Activated CD8-positive, alpha-beta memory T cell treated with anti-CD3 and anti-CD28 coated beads, Interleukin-2, amount 10 ng/mL, durations not matched to agents 7 days and 5 days (primary cell): ENCODE measurements around the gene PLEKHD1. TPM values are rescaled to one million over a fixed set of nuclear protein-coding genes. Genes with fewer than 3 reads are reported as not detected.

ENCODE experiments used
- ATAC-seq: fragments of 150-1000 bp; cut with Tn5 transposase; one replicate; pipeline ENCODE4 v1.10.0; 2021; ENCODE audit warnings: moderate library complexity
- CTCF ChIA-PET: fragments of 350-600 bp; sonication (Branson Sonifier 250); formaldehyde crosslinking; loops from one replicate; lab custom pipeline; 2021; ENCODE audit warnings: antibody characterized with exemption; lab: Charles Lee
- DNase-seq: peaks from one replicate; pipeline ENCODE4 v3.0.0-alpha.2; 2020
- H3K27ac Mint-ChIP-seq: one replicate; pipeline ENCODE4 v1.8.0; 2021; ENCODE audit warnings: mild to moderate bottlenecking, mixed read lengths
- H3K27me3 Mint-ChIP-seq: one replicate; pipeline ENCODE4 v1.8.0; 2021; ENCODE audit warnings: mixed read lengths
- H3K36me3 Mint-ChIP-seq: one replicate; pipeline ENCODE4 v1.8.0; 2021; ENCODE audit warnings: mild to moderate bottlenecking, mixed read lengths
- H3K4me1 Mint-ChIP-seq: one replicate; pipeline ENCODE4 v1.8.0; 2021; ENCODE audit warnings: mixed read lengths
- H3K4me3 Mint-ChIP-seq: one replicate; pipeline ENCODE4 v1.8.0; 2021; ENCODE audit warnings: mild to moderate bottlenecking, moderate library complexity, mixed read lengths
- H3K9me3 Mint-ChIP-seq: one replicate; pipeline ENCODE4 v1.8.0; 2022; ENCODE audit warnings: low read depth, mixed read lengths
- total RNA-seq, 2 experiments: library from RNA; stranded (reverse); gene quantifications; one replicate each; pipeline ENCODE4 v1.2.3, GENCODE V29; 2021

PLEKHD1 gene
- total RNA-seq, 2 experiments from 2014 or later: 0.05 to 0.12 TPM

GRCh38 chr14:69551511-69551910 is 67.0 kb downstream of the PLEKHD1 start:
- DNase-seq (no peak), ATAC-seq (no peak)
- Mint-ChIP-seq H3K9me3 (no peaks in the 10 kb centered on the region), H3K27ac (no peak overlapping the region), H3K4me1 (peaks cover 2% of the 10 kb centered on the region), H3K36me3 (no peaks in the 10 kb centered on the region), H3K4me3 (no peak overlapping the region), H3K27me3 (peaks cover 64% of the 10 kb centered on the region)
- CTCF ChIA-PET: no interaction called here

GRCh38 chr14:69553252-69553651 is 68.7 kb downstream of the PLEKHD1 start:
- CTCF ChIA-PET: no interaction called here
- DNase-seq: no peak
- Mint-ChIP-seq H3K4me1 (no peaks in the 10 kb centered on the region), H3K27me3 (peaks cover 61% of the 10 kb centered on the region), H3K27ac (no peak overlapping the region), H3K9me3 (no peaks in the 10 kb centered on the region), H3K36me3 (no peaks in the 10 kb centered on the region), H3K4me3 (no peak overlapping the region)
- no peak for ATAC-seq

- no peaks in the 10 kb centered on the region for H3K4me1 Mint-ChIP-seq
- ATAC-seq: no peak
- H3K36me3 Mint-ChIP-seq: no peaks in the 10 kb centered on the region
- CTCF ChIA-PET: interaction anchor here (1.7 kb wide), 1 partner anchor 20 kb away, joined by 5 read pairs; the partner anchor contains the start of gene CCDC177
- H3K9me3 Mint-ChIP-seq: no peaks in the 10 kb centered on the region
- no peak for DNase-seq
- H3K27me3 Mint-ChIP-seq: peaks cover 63% of the 10 kb centered on the region
- H3K4me3 Mint-ChIP-seq: no peak overlapping the region
- no peak overlapping the region for H3K27ac Mint-ChIP-seq
These were observed 70.0 kb downstream of the PLEKHD1 start for GRCh38 chr14:69554500-69554899.

- Mint-ChIP-seq H3K4me3 (no peak overlapping the region), H3K36me3 (no peaks in the 10 kb centered on the region), H3K4me1 (no peaks in the 10 kb centered on the region), H3K9me3 (no peaks in the 10 kb centered on the region), H3K27ac (no peak overlapping the region), H3K27me3 (peaks cover 74% of the 10 kb centered on the region)
- ATAC-seq: no peak
- no peak for DNase-seq
- CTCF ChIA-PET: no interaction called here
These were observed 74.2 kb downstream of the PLEKHD1 start for GRCh38 chr14:69558774-69559173.

- H3K9me3 Mint-ChIP-seq: no peaks in the 10 kb centered on the region
- CTCF ChIA-PET: interaction anchor here (2.3 kb wide), 1 partner anchor 16 kb away, joined by 10 read pairs; the partner anchor contains the start of gene CCDC177
- DNase-seq (no peak), ATAC-seq (no peak)
- H3K36me3 Mint-ChIP-seq: no peaks in the 10 kb centered on the region
- H3K4me3 Mint-ChIP-seq: no peak overlapping the region
- peaks cover 74% of the 10 kb centered on the region for H3K27me3 Mint-ChIP-seq
- H3K27ac Mint-ChIP-seq: no peak overlapping the region
- H3K4me1 Mint-ChIP-seq: no peaks in the 10 kb centered on the region
These were observed 75.1 kb downstream of the PLEKHD1 start for GRCh38 chr14:69559581-69560011.

GRCh38 chr14:69560826-69561225 is 76.3 kb downstream of the PLEKHD1 start:
- H3K36me3 Mint-ChIP-seq: no peaks in the 10 kb centered on the region
- no peak overlapping the region for H3K4me3 Mint-ChIP-seq
- no peaks in the 10 kb centered on the region for H3K4me1 Mint-ChIP-seq
- H3K27ac Mint-ChIP-seq: no peak overlapping the region
- CTCF ChIA-PET: interaction anchor here (1.1 to 2.3 kb wide), 3 partner anchors 15 to 57 kb away, joined by 3 to 10 read pairs (median 4); partner anchors contain the start of gene CCDC177
- DNase-seq (no peak), ATAC-seq (no peak)
- H3K27me3 Mint-ChIP-seq: peaks cover 76% of the 10 kb centered on the region
- no peaks in the 10 kb centered on the region for H3K9me3 Mint-ChIP-seq

- Mint-ChIP-seq H3K36me3 (no peaks in the 10 kb centered on the region), H3K4me3 (no peak overlapping the region), H3K27me3 (peaks cover 80% of the 10 kb centered on the region), H3K9me3 (no peaks in the 10 kb centered on the region), H3K4me1 (no peaks in the 10 kb centered on the region), H3K27ac (no peak overlapping the region)
- ATAC-seq: no peak
- CTCF ChIA-PET: no interaction called here
- DNase-seq: no peak
These were observed 77.4 kb downstream of the PLEKHD1 start for GRCh38 chr14:69561893-69562292.

- no peak overlapping the region for H3K4me3 Mint-ChIP-seq
- no peak overlapping the region for H3K27ac Mint-ChIP-seq
- CTCF ChIA-PET: no interaction called here
- H3K36me3 Mint-ChIP-seq: no peaks in the 10 kb centered on the region
- H3K4me1 Mint-ChIP-seq: peaks cover 5% of the 10 kb centered on the region
- DNase-seq (no peak), ATAC-seq (no peak)
- no peaks in the 10 kb centered on the region for H3K9me3 Mint-ChIP-seq
- H3K27me3 Mint-ChIP-seq: peaks cover 94% of the 10 kb centered on the region
These were observed 83.0 kb downstream of the PLEKHD1 start for GRCh38 chr14:69567563-69567962.

- Mint-ChIP-seq H3K36me3 (no peaks in the 10 kb centered on the region), H3K4me1 (peaks cover 11% of the 10 kb centered on the region), H3K27me3 (peaks cover 89% of the 10 kb centered on the region), H3K4me3 (no peak overlapping the region), H3K9me3 (no peaks in the 10 kb centered on the region), H3K27ac (no peak overlapping the region)
- CTCF ChIA-PET: interaction anchor here (1.2 kb wide), 1 partner anchor 22 kb away, joined by 7 read pairs; no protein-coding TSS in a partner anchor
- ATAC-seq (no peak), DNase-seq (no peak)
These were observed 85.3 kb downstream of the PLEKHD1 start for GRCh38 chr14:69569859-69570258.

- Mint-ChIP-seq H3K36me3 (no peaks in the 10 kb centered on the region), H3K9me3 (no peaks in the 10 kb centered on the region), H3K4me3 (no peak overlapping the region), H3K27me3 (peaks cover 89% of the 10 kb centered on the region), H3K27ac (no peak overlapping the region), H3K4me1 (peaks cover 11% of the 10 kb centered on the region)
- ATAC-seq: no peak
- no peak for DNase-seq
- CTCF ChIA-PET: interaction anchor here (1.2 to 2.4 kb wide), 3 partner anchors 23 to 328 kb away, joined by 6 to 9 read pairs (median 7); no protein-coding TSS in a partner anchor
These were observed 86.4 kb downstream of the PLEKHD1 start for GRCh38 chr14:69570836-69571330.

- CTCF ChIA-PET: interaction anchor here (1.4 to 2.4 kb wide), 5 partner anchors 23 to 329 kb away, joined by 4 to 10 read pairs (median 6); partner anchors contain the start of gene SRSF5
- no peak for ATAC-seq
- Mint-ChIP-seq H3K9me3 (no peaks in the 10 kb centered on the region), H3K36me3 (no peaks in the 10 kb centered on the region), H3K27me3 (peaks cover 87% of the 10 kb centered on the region), H3K4me3 (no peak overlapping the region), H3K4me1 (peaks cover 13% of the 10 kb centered on the region), H3K27ac (no peak overlapping the region)
- DNase-seq: no peak
These were observed 87.0 kb downstream of the PLEKHD1 start for GRCh38 chr14:69571449-69572029.

- DNase-seq: no peak
- H3K4me3 Mint-ChIP-seq: no peak overlapping the region
- H3K36me3 Mint-ChIP-seq: no peaks in the 10 kb centered on the region
- H3K4me1 Mint-ChIP-seq: peaks cover 13% of the 10 kb centered on the region
- ATAC-seq: peak; percentile 18
- H3K27me3 Mint-ChIP-seq: peaks cover 87% of the 10 kb centered on the region
- CTCF ChIA-PET: interaction anchor here (1.4 to 2.8 kb wide), 7 partner anchors 9 to 330 kb away, joined by 4 to 13 read pairs (median 9); partner anchors contain the start of gene SRSF5
- H3K27ac Mint-ChIP-seq: no peak overlapping the region
- H3K9me3 Mint-ChIP-seq: no peaks in the 10 kb centered on the region
These were observed 87.7 kb downstream of the PLEKHD1 start for GRCh38 chr14:69572030-69572840.

- Mint-ChIP-seq H3K36me3 (no peaks in the 10 kb centered on the region), H3K27ac (no peak overlapping the region), H3K4me1 (peaks cover 13% of the 10 kb centered on the region), H3K27me3 (peaks cover 86% of the 10 kb centered on the region), H3K9me3 (no peaks in the 10 kb centered on the region), H3K4me3 (no peak overlapping the region)
- CTCF ChIA-PET: interaction anchor here (1.4 to 2.8 kb wide), 7 partner anchors 9 to 330 kb away, joined by 4 to 13 read pairs (median 9); partner anchors contain the start of gene SRSF5
- DNase-seq: no peak
- ATAC-seq: no peak
These were observed 88.3 kb downstream of the PLEKHD1 start for GRCh38 chr14:69572841-69573135.
